Measurements from ENCODE around the gene B4GALT2. TPM values are rescaled to one million over a fixed set of nuclear protein-coding genes. Genes with fewer than 3 reads are reported as not detected.

Gene B4GALT2
- total and polyA plus RNA-seq, 9 of the 15 experiments (the other 6 are each of a cell fraction or from before 2014, with no cell fraction given): 1.3 to 86.8 (median 43.8) TPM

DNA sequence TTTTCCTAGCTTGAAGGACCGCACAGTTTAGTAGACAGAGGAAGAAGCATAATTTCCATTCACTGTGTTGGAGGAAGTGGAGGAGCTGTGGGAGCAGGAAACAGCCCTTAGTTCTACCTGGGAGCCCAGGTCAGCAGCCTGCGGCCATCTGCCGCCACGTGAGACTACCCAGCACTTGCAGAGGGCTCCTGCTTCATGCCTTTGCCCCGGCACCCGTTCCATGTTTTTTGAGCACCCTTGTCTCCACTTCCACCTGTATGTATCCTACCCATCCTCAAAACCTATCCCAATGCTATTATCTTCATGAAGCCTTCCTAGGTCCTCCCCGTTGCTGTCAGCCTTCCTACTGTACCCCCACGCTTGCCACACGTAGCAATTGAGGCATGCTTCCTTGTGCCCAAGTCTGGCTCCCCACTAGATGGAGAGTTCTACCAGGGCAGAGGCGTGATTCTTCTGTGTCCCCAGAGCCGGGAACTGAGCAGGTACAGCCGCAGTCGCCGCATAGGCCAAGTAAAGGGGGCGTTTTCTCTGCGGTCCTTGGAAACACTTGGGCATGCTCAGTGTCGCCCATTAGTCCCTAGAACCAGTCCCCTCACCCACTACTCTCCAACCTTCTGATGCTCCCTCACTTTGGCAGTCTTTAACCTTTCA is 50.4 kb downstream of the B4GALT2 start:
- peak in 2 of 4 experiments; percentile 67 to 70 for DNase-seq (ENCODE audit: extremely low read depth in 1 of 4, low spot score in 3 of 4)
- BruUV-seq (replicated peaks): TSS peak; percentile 45
- Histone ChIP-seq H3K9me3 (replicated peaks; ENCODE audit: control insufficient read depth, insufficient read depth, low read depth, low read length) (no peaks in the 10 kb centered on the region), H2AFZ (ENCODE audit: low read depth, low read length) (peak overlapping the region; percentile 98), H4K20me1 (replicated peaks; ENCODE audit: control insufficient read depth, insufficient read depth, low read length) (peaks cover 5% of the 10 kb centered on the region; the same call in 1 of the 2 replicates), H3K27me3 (ENCODE audit: control insufficient read depth in 2 of 2, insufficient read depth in 2 of 2, low read length in 2 of 2) (no peaks in the 10 kb centered on the region), H3K4me2 (ENCODE audit: insufficient read depth, low read length) (peak overlapping the region; percentile 96), H3K27ac (ENCODE audit: extremely low read depth, low read depth, low read length) (peak overlapping the region; percentile 84), H3K79me2 (ENCODE audit: control insufficient read depth, insufficient read depth, low read length) (peaks cover 21% of the 10 kb centered on the region), H3K9me1 (ENCODE audit: control insufficient read depth, insufficient read depth, low read length) (no peaks in the 10 kb centered on the region), H3K36me3 (ENCODE audit: control insufficient read depth, insufficient read depth, low read length) (no peaks in the 10 kb centered on the region; the same call in 2 of the 3 replicates), H3K9ac (ENCODE audit: insufficient read depth in 1 of 2, low read depth in 2 of 2, low read length in 2 of 2) (peak overlapping the region; percentile 84 to 93), H3K4me3 (peak overlapping the region; percentile 82), H3K4me1 (replicated peaks in 1 of 2; ENCODE audit: control insufficient read depth in 2 of 2, insufficient read depth in 2 of 2, low read length in 2 of 2) (peaks cover 37 to 54% of the 10 kb centered on the region in 2 experiments; a peak in 4 of 5 replicates)
- ChIA-PET CTCF (ENCODE audit: low intra/inter-chr PET ratio) (no interaction called here), POLR2A (interaction anchor here (0.7 to 4.9 kb wide), 9 partner anchors 9 to 459 kb away, joined by 3 to 29 read pairs (median 4); no protein-coding TSS in a partner anchor)
- in situ Hi-C loops (cut with MboI) (no loop called here), intact Hi-C loops (cut with micrococcal nuclease) (no loop called here)
- 37% methylated on average over 17 of the region's 17 CpGs for WGBS (ENCODE audit: insufficient coverage, low coverage, missing lambda C conversion rate)
- ATAC-seq: peak; percentile 7
- FAIRE-seq: no peak
- TF ChIP-seq PRPF4 (IDR thresholded peaks at IDR 0.05; ENCODE audit: insufficient read depth, low read depth, low read length, poor library complexity, severe bottlenecking) (no peak), HDGF (IDR thresholded peaks at IDR 0.05) (0 out of 2 replicates have a peak, but pooled peaks have one; percentile 30), ARHGAP35 (IDR thresholded peaks at IDR 0.05; ENCODE audit: partially characterized antibody) (peak; percentile 40), SMARCA4 (IDR thresholded peaks at IDR 0.05) (peak; percentile 25; the same call in 1 of the 2 replicates), SAFB2 (IDR thresholded peaks at IDR 0.05; ENCODE audit: borderline replicate concordance, low read depth, low read length, severe bottlenecking) (no peak), ZSCAN29 (IDR thresholded peaks at IDR 0.05) (0 out of 2 replicates have a peak, but pooled peaks have one; percentile 33), HIVEP1 (CRISPR knock-in tag; IDR thresholded peaks at IDR 0.05) (no peak), ZNF12 (CRISPR knock-in tag; IDR thresholded peaks at IDR 0.05) (peak; percentile 50; the same call in 1 of the 2 replicates), ZNF174 (CRISPR knock-in tag; IDR thresholded peaks at IDR 0.05) (no peak), ZNF764 (CRISPR knock-in tag; IDR thresholded peaks at IDR 0.05; ENCODE audit: low read depth) (no peak), TBL1XR1 (IDR thresholded peaks at IDR 0.05; ENCODE audit: low read length in 2 of 2) (no peak), HDAC2 (IDR thresholded peaks at IDR 0.05) (0 out of 2 replicates have a peak, but pooled peaks have one; percentile 62), FOXA3 (CRISPR knock-in tag; conservative IDR thresholded peaks at IDR 0.05 in 1 of 2, IDR thresholded peaks at IDR 0.05 in 1 of 2) (peak in 1 of 2 experiments; percentile 75; a peak in 2 of 4 replicates)
- TF ChIP-seq, protein P1, sequence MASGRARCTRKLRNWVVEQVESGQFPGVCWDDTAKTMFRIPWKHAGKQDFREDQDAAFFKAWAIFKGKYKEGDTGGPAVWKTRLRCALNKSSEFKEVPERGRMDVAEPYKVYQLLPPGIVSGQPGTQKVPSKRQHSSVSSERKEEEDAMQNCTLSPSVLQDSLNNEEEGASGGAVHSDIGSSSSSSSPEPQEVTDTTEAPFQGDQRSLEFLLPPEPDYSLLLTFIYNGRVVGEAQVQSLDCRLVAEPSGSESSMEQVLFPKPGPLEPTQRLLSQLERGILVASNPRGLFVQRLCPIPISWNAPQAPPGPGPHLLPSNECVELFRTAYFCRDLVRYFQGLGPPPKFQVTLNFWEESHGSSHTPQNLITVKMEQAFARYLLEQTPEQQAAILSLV (tag; IDR thresholded peaks at IDR 0.05): no peak
- TF ChIP-seq, protein P2, sequence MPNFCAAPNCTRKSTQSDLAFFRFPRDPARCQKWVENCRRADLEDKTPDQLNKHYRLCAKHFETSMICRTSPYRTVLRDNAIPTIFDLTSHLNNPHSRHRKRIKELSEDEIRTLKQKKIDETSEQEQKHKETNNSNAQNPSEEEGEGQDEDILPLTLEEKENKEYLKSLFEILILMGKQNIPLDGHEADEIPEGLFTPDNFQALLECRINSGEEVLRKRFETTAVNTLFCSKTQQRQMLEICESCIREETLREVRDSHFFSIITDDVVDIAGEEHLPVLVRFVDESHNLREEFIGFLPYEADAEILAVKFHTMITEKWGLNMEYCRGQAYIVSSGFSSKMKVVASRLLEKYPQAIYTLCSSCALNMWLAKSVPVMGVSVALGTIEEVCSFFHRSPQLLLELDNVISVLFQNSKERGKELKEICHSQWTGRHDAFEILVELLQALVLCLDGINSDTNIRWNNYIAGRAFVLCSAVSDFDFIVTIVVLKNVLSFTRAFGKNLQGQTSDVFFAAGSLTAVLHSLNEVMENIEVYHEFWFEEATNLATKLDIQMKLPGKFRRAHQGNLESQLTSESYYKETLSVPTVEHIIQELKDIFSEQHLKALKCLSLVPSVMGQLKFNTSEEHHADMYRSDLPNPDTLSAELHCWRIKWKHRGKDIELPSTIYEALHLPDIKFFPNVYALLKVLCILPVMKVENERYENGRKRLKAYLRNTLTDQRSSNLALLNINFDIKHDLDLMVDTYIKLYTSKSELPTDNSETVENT (CRISPR knock-in tag; IDR thresholded peaks at IDR 0.05): no peak
- TF ChIP-seq, protein P3, sequence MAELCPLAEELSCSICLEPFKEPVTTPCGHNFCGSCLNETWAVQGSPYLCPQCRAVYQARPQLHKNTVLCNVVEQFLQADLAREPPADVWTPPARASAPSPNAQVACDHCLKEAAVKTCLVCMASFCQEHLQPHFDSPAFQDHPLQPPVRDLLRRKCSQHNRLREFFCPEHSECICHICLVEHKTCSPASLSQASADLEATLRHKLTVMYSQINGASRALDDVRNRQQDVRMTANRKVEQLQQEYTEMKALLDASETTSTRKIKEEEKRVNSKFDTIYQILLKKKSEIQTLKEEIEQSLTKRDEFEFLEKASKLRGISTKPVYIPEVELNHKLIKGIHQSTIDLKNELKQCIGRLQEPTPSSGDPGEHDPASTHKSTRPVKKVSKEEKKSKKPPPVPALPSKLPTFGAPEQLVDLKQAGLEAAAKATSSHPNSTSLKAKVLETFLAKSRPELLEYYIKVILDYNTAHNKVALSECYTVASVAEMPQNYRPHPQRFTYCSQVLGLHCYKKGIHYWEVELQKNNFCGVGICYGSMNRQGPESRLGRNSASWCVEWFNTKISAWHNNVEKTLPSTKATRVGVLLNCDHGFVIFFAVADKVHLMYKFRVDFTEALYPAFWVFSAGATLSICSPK (IDR thresholded peaks at IDR 0.05; ENCODE audit: borderline replicate concordance): peak; percentile 75; the same call in 1 of the 2 replicates

Data from K562 (cell line).